Epithelial cell of umbilical artery (primary cell): ENCODE data around the gene CCAR1. TPM values are rescaled to one million over a fixed set of nuclear protein-coding genes. Genes with fewer than 3 reads are reported as not detected.

Experiments used
- total RNA-seq: library from RNA; depleted of rRNA; stranded (reverse); fragments of >200 nt; gene quantifications from 2 replicates; pipeline ENCODE4 v1.2.3, GENCODE V29; 2014

Gene CCAR1
- 22.1 and 30.2 TPM in 2 replicates for total RNA-seq

GRCh38 chr10:68720793-68721672, at the start of gene CCAR1:
Gene CCAR1 (plus strand): TSS chr10:68721239. CDS start chr10:68722505, 1,266 bp downstream.

GRCh38 chr10:68826764-68827591, 105.9 kb downstream of the CCAR1 start, which contains the start of gene STOX1:
Gene STOX1 (plus strand): TSS chr10:68827531. CDS start chr10:68827624, 93 bp downstream.

Other genes starting within 250 kb of the CCAR1 start
- gene DNA2, start 249.3 kb upstream of the CCAR1 start, total RNA-seq, result 11.0 and 15.2 TPM in 2 replicates
- 9.1 and 15.9 TPM in 2 replicates for gene SLC25A16, start 193.7 kb upstream of the CCAR1 start, total RNA-seq
- gene TET1, start 160.9 kb upstream of the CCAR1 start, total RNA-seq, result 0.32 and 0.46 TPM in 2 replicates
- 0.30 and 0.32 TPM in 2 replicates for gene STOX1, start 106.3 kb downstream of the CCAR1 start, total RNA-seq
- gene DDX50, start 180.1 kb downstream of the CCAR1 start, total RNA-seq, result 52.6 and 63.5 TPM in 2 replicates
- gene DDX21, start 234.9 kb downstream of the CCAR1 start, total RNA-seq, result 131 and 155 TPM in 2 replicates